HG03064 (cell line): ENCODE data around the gene RFFL.

ENCODE experiments used
- ATAC-seq: cut with Tn5 transposase; IDR thresholded peaks from one replicate; pipeline ENCODE4 v1.9.1; 2021; ENCODE audit warnings: low read depth; ENCODE audit not compliant: unreplicated experiment

The RFFL gene

DNA sequence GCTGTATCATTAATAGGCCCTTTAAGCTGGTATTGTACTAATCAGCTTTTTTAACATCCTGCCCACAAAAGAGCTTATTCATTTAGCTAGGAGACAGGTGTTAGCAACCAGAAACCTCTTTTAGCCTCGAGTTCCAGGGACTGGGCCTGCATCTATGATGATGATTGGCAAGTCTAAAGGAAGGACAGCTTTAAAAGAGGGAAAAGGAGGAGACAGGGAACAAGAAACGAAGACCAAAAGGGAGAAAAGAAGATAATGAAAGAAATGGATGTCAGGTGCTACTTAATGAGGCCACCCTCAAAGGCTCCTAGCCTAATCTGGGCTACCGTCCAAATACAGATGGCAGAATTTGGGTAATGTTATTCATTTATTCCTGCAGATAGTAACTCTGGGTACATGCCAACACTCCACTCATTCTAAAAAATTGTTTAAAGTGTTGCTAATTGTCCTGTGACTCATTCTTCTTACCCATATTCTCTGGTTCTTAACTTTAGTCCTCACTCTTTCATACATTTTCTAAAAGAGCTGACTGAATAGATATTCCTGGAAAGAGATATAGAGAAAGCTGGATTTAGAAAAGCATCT lies 18.7 kb upstream of the RFFL start:
- ATAC-seq: no peak

DNA sequence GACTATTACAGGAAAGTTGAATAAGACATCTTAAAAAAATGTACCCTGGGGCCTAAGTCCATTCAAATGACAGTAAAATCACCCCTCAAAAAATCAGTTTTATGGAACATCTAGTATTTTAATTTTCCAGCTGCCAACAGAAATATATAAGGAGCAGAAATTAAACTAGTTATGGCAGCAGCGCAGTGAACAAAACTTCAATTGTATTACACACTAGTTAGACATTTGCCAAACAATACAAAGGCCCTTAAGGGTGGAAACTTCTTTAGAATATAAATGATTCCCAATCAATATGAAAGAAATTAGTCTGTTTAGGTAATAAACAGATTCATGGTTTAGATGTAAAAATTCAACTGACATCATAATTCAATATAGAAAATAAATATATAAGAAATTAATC lies 18.1 kb upstream of the RFFL start:
- ATAC-seq: no peak

DNA sequence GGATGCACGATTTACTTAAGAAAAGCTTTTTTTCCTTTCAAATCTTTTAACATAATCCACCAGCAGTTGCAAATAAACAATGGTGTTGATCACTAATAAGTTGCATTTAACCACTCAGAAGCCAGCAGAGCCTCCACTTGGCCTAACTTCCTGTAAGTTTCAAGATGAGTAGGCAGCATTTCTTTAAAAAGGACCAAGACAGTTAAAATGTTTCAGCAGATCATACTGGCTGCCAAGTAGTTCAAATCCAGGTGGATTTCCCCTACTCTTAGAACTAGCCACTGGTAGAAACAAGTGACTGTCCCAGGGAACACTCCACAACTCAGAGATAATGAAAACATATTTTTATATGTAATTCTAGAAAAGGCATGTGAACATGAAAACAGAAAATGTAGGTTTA lies 17.0 kb upstream of the RFFL start:
- ATAC-seq: no peak

DNA sequence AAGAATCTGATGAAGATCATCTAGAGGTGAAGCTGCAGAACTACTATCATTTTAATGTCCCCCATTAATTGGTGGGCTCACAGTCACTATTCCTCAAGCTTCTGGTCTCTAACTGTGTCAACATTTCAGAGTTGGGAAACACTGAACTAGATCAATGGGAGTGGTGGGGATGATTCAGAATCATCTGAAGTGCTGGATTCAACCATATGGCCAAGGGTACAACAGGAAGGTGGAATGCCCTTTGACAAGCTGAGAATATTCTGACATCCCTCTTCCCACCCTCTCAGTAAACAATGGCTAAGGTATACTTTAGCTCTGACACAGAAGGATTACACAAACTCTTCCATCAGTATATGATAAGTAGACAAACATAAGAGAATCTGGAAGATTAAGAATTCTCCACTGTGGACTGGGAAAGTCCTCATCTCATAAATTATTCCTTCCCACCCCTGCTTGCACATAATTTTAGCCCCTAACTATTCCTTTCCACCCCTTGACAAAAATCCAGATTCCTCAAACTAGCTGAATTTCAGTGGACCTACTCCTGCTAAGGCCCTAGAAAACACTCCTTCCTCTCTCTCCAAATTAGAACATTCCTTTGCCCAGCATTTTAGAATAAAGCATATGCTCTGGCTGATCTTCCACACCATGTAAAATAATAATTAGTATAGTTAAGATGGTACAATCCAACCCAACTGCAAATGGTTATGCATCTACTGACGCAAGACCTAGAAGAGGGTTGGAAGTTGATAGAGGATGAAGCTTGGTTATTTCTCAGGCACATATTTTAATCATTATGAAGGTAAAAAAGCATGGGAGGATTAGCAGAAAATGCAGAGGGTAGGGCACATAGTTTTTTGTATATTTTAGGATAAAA lies 16.3 kb upstream of the RFFL start:
- no peak for ATAC-seq

DNA sequence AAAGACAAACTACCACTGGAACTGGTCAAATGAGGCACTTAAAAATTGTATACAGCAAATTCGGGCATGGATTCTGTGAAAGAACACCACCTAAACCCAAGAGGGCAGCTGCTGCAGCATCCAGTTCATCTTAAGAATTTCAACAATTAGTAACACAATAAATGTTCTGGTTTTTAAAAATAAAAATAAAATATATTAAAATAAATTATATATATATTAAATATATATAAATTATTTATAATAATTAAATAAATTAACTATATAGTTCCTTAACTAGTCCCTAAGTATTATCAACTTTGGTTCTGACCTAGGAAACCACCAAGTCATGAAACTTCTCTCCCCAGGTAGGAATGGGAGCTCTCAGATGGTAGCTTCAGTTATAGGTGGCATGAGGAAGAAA lies 13.4 kb upstream of the RFFL start:
- no peak for ATAC-seq

DNA sequence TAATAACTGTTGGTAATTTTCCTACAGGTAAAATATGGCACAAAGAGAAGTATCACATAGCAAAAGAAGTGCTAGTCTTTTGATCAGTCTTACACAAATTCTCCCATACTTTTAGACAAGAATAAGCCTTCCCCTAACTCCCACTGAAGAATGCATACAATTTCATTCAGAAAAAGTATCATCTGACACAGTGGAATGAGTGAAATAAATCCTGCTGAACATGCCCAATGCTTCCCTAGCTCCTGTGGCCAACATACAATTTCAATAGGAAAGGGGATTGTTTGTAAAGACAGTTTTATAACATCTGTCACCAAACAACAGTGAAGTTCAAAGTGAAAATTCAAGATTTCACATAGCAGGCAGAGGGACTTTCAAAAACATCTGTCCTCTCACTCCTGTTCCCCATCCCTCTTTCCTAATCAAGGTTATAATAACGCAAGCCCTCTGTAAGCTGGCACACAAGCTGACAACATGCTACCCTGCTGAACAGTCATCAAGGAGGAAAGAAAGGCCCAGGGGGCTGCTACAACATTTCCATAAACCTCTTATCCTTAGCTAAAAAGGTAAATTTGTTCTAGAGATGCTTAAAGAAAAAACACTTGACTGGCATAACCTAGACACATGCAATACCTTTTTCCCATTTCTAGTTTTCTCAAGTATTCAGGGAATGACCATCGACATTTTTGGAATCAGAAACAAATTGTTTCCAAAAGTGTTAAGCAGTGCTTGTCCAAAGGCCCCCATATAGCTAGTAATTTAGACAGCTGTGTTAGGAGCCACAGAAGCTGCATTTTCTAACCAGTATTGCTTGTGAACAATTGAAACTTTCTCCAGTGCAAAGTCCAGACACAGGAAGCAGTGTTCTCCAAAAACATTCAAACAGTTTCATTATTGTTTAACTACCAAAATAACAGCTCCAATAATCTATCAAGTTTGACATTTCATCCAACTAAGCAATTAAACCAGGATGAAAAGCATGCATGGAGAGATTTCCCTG lies 11.5 kb upstream of the RFFL start:
- ATAC-seq: no peak

DNA sequence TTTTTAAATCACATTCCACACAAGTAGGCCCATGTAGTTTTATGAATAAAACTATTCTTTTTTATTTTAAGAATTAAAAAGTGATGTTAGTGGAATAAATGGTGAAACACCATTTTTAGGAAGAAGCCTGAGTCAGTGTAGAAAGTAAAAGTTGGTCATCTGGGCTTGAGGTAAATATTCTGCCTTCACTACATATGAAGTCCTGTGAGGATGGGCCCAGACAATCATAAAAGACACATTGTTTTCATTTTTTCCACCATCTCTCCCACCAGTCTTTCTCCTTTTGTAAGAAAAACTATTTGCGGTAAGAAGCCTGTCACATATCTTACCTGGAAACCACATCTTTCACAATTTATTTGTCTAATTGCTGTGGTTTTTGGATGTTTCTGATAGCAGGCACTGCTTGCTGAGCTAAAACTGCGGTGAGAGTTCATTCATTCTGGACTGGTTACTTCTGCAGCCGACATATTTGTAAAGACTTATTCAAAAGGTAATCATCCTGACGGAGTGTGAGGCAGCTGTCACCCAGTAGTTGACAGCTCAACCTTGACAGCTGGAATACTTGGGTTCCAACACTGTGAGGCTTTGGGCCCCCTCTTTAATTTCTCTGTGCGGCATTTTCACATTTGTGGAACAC lies 10.6 kb upstream of the RFFL start:
- no peak for ATAC-seq

DNA sequence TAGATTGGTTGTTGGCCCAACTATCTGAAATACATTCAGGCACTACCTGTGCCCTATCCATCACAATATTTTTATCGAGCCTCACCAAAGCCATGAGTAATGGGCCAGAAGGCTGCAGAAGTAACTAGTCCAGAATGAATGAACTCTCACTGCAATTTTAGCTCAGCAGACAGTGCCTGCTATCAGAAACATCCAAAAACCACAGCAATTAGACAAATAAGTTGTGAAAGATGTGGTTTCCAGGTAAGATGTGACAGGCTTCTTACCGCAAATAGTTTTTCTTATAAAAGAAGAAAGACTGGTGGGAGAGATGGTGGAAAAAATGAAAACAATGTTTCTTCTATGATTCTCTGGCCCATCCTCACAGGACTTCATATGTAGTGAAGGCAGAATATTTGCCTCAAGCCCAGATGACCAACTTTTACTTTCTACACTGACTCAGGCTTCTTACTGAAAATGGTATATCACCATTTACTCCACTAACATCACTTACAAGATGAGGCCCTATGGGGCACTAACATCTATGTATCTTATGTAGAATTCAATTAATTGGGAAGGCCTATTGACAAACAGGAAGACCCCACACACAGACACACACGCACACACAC lies 9.8 kb upstream of the RFFL start:
- no peak for ATAC-seq

DNA sequence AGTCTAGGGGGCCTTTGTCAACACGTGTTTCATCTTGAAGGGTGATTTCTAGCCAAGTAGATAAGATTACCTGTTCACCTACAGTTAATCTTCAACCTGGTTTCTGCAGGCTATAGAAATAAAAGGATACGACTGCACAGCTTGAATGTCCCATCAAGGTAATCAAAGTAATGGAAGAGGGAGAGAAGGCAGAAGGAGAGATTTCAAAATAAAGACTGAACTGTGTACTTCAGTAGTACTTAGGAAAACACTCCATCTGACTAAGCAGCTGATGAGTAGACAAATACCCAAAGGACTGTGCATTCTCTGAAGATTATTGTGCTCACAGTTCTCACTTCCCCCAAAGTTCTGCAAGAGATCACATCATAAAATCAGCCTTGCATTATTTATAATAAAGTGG lies 5.8 kb upstream of the RFFL start:
- no peak for ATAC-seq

DNA sequence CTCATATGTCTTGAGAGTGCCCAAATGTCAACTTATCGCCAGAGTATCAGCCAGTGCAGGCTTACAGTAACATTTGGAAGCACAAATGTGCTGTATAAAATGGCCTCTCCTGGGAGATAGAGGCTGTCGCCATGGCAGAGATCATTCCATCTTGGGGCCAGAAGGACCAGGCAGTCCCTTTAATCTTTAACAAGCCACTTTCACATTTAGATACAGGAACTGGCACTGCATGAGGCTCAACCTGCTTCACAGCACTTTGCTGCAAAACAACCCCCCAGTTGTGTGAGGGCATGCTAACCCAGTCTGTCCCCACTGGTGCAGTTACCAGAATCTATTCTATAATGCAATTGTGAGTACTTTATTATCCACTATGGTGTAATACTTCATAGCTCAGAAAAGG lies 4.7 kb upstream of the RFFL start:
- ATAC-seq: no peak

DNA sequence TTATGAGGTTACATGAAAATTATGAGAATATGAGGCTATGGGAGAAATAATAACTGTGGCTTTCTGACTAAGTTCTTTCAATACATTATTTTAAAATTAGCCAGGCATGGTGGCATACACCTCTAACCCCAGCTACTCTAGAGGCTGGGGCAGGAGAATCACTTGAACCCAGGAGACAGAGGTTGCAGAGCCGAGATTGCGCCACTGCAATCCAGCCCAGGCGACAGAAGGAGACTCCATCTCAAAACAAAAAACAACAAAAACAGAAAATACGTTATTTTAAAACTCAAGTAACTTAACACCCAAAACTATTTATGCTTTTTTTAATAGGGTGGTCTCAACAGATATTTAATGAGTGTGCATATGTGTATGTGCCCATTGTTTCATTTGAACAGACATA lies 2.4 kb upstream of the RFFL start:
- ATAC-seq: no peak

DNA sequence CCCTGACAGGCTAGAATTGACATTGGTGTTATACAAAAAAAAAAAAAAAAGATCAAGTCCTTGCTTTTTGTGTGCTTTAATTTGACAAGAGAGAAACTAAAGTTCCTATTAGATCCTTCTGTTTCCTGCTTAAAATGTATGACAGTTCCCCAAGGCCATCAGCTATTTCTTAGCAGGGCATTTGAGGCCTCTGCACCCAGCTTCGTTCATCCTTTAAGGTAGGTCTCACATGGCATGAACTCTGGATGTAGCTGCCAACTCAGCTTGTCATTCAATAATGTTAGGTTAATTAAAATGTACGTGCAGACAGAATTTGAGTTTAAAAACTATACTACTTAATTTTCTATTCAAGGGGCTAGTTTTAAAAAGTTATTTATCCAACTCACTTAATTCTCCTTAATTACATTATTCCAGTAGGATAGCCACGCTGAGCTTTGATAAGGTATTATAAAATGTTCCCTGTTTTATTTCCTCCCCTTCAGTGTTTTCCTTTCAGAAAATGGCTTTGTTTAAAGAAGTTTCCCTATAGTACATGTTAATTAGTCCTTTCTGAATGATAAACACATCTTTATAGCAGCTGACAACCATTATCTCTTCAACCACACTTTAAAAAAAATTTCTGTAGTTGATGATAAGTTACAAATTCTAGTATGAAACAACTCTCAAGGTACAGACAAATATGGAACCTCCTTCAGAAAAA lies 1.2 kb upstream of the RFFL start:
- no peak for ATAC-seq

DNA sequence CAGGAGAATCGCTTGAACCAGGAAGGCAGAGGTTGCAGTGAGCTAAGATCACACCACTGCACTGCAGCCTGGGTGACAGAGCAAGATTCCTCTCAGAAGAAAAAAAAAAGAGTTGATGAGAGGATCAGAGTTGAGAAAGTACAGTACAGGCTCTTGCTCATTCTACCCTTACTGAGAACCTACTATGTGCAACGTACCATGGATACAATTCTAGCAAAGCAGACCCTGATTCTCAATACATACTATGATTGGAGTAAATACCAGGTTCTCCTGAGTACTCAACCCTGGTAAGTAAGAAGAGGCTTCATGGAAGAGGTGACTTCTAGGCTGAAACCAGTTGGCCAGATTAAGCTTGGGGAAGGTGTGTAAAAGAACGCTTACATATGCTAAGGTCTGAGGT lies 1.2 kb downstream of the RFFL start:
- ATAC-seq: no peak

DNA sequence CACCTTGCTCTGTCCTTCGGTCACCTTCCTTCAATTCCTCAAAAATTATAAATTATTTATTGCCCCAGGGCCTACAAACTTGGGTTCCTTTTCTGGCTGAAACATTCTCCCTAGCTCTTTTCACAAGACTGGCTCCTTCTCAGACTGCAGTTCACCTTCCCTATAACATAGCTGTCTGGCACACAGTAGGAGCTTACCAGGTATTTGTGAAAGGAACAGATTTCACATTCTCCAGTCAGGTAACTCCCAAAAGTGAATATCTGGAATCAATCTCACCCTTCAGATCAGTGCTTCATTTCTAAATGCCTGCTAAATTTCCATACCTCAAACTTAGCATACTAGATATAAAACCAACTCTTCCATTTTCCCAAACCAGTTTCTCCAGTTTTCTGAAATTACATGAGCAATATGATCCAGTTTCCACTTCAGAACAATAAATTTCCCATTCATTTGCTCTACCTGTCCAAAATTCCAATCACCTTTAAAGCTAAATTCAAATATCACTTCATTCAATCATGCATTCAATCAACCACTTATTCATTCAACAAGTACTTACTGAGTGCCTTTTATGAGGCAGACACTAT lies 6.1 kb downstream of the RFFL start:
- ATAC-seq: no peak

DNA sequence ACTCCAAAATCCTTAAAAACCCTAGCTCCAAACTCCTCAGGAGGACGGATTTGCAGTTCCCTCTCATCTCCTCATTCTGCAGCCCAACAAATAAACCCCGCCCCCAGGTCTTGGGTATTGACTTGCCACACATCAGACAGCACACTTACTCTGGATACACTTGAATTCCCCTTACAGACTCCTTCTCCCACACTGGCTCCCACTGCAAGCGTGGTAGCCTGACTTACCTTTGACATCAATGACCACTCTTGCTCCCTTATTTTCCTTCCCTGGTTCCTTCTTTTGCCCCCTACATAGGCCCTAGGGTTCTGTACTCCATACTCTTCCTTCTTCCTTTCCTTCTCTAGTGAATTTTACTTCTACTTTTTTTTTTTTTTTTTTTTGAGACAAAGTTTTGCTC lies 7.5 kb downstream of the RFFL start:
- ATAC-seq: no peak

DNA sequence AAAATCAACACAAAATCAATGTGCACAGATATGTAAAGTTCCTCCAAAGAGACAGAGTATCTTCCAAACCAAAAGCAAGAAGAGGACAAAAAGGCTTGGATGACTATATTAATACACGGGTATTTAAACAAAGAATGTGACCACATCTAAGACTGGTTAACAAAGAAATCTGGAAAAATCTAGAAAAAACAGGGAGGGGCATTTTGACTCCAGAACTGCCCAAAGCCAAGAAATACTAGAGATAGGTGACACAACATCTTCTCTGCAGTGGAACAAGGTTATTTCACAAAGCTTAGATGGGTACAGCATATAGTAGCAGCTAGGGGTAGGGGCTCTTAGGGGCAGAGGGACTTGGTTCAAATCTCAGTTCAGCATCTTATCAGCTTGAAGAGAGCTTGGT lies 10.3 kb downstream of the RFFL start:
- ATAC-seq: no peak

DNA sequence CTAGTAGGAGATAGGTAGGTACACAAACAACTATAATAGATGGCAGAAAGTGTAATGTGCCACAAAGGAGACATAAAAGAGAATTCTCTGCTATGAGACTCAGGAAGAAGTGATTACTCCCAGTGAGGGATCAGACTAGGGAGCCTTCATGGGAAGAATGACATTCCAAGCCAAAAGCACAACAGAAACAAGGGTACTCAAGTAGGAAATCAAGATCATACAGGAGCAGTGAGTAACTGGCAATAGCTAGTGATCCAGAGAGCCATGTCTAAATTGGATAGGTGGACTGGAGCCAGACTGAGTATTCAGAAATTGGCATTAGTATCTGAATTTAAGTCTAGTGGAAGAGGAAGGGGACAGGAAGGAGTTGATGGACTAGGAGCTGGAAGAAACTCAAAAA lies 10.7 kb downstream of the RFFL start:
- no peak for ATAC-seq

DNA sequence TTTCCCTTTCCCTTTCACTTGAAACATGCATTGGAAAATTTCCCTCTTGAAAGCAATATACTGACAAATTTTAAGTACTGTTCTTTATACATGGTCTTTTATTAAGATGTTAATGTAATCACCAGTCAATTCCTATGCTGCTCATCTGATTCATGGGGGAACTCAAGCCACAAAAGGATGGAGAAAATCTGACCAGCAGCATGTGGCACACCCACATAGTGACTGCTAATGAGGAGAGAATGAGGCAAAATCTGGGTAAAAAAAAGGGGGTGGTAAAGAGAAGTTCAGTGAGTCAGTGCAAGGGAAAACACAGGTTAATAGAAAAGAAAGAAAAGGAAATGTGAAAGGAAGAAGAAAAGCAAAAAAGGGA lies 11.3 kb downstream of the RFFL start:
- no peak for ATAC-seq

DNA sequence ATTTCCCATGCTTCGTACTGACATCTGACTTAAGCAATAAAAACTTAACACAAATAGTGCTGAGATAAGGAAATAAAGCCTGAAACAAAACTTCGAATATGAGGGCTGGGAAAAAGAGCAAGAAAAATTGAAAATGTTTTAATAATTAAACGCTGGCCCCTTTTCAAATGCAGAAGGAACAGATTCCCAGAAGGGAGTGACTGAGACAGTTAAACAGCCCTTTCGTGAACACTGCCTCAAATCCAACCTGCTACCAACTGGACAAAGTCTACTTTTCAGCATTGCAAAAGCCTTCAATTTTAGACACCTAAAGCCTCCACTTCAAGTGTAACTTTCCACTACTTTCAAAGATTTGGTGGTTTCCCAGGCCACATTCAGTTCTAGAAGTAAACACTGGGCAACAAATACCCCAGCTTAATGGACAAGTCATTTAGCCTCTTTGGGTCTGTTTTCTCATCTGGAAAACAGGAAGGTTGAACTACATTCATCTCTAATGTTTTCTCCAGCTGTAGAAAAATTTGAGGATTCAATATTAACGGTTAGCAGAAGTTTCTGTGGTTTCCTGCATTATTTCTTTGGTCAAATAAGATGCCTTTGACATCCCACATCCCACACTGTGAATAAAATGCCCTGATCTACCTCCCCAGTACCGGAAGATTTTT lies 11.8 kb downstream of the RFFL start:
- peak; percentile 33 for ATAC-seq
